GM23338 (cell line): ENCODE data around the gene NPM1.

Experiments used
- POLR2AphosphoS5 ChIP-seq: IDR thresholded peaks from 2 replicates; pipeline ENCODE4 v1.6.1; 2016; ENCODE audit warnings: antibody characterized with exemption, low read depth
- TF ChIP-seq, protein P1 (sequence below), 2 experiments: fragments of 200-600 bp in 1 of 2; sonication (generic) in 1 of 2; conservative IDR thresholded peaks; 2 replicates each; pipeline versions ENCODE4 v1.5.1 to v1.6.1; 2016 to 2017; ENCODE audit warnings: antibody characterized with exemption in 2 of 2, low read depth in 2 of 2, mild to moderate bottlenecking in 2 of 2, moderate library complexity in 1 of 2

DNA sequence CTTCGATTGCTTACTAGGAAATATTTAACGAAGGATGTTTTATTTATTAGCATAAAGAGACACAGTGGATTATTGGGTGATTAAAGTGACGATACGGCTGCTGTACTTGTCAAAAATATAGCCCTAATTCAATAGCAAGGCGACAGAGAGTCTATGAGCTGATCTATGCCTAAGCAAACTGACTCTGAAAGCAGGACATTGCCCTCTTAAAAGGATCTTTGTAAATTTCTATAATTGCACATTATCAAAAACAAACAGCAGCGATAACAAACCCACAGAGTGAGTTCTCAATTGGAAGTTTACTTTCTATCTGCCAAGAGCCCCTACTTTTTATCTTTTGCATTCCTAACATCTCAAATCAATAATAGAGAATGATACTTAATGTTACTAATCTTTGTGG lies 47.2 kb upstream of the NPM1 start:
- TF ChIP-seq POLR2AphosphoS5, result no peak
- TF ChIP-seq, protein P1, sequence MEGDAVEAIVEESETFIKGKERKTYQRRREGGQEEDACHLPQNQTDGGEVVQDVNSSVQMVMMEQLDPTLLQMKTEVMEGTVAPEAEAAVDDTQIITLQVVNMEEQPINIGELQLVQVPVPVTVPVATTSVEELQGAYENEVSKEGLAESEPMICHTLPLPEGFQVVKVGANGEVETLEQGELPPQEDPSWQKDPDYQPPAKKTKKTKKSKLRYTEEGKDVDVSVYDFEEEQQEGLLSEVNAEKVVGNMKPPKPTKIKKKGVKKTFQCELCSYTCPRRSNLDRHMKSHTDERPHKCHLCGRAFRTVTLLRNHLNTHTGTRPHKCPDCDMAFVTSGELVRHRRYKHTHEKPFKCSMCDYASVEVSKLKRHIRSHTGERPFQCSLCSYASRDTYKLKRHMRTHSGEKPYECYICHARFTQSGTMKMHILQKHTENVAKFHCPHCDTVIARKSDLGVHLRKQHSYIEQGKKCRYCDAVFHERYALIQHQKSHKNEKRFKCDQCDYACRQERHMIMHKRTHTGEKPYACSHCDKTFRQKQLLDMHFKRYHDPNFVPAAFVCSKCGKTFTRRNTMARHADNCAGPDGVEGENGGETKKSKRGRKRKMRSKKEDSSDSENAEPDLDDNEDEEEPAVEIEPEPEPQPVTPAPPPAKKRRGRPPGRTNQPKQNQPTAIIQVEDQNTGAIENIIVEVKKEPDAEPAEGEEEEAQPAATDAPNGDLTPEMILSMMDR (conservative IDR thresholded peaks at IDR 0.05; ENCODE audit: low read depth in 2 of 2), result no peak
